GM19035 (cell line): ENCODE results near the gene TRERF1.
"Not testable (repeated sequence)": the region's sequence is repeated elsewhere in the genome, so short reads cannot be mapped to it uniquely, and the experiment has no call there.

Experiments used
- ATAC-seq: cut with Tn5 transposase; IDR thresholded peaks from one replicate; pipeline ENCODE4 v1.9.1; 2021; ENCODE audit not compliant: unreplicated experiment

TRERF1 gene

DNA sequence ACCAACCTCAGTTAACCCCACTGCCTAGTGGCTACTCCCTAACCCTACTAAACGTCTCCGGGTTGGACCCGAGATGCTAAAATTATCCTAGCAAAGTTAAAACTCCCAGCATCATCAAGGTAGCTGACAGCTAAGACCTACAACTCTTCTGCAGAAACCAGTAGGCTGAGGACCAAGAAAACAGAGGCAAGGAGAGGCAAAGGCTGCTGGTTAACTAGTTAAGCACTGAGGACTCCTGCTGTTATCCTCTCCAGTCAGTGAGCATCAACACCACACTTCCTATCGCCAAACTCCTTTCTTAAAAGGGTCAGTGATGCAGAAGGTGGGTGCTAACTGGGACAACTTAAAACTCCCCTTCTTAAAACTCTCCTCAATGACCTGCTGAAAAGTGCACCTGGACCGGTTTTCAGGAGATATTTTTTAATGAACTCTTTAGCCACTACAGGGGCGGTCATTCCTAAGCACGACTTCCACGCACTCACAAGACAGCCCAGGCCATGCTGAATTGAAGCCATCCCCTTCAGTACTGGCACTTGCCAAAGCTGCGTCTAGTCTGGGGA lies 1.7 kb downstream of the TRERF1 start:
- ATAC-seq, result no peak

DNA sequence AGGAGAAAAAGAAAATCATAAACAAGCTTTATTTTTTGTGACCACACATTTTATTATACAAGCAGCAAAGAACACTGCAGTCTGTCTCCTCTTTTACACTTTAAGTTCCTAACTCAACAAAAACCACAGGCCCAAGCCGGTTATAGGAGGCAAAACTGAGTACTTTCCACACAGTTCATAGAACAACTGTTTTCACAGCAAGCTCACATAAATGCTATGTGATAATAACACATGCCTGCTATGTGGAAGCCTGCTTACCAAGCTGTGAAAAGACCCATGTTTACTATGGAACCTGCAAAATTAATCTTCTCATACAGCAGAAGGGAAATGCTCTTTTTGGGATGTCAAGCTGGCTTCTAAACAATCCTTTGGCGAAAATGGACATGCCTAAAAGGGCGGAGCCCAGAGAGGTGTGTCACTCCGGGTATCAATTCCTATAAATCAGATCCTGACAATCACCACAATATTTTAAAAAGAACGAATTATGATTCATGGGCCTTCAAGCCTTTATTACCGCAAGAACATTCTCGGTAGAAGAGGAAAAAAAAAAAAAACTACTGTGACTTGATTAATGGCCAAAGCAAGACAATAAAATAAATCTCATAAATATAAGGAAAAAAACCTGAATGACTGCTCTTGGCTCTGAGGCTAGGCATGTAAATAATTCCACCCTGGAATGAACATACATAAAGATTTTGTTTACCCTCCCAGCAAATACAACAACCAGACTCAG lies 2.6 kb downstream of the TRERF1 start:
- no peak for ATAC-seq

GRCh38 chr6:42448391-42448790 lies 3.3 kb downstream of the TRERF1 start:
- ATAC-seq, result no peak

DNA sequence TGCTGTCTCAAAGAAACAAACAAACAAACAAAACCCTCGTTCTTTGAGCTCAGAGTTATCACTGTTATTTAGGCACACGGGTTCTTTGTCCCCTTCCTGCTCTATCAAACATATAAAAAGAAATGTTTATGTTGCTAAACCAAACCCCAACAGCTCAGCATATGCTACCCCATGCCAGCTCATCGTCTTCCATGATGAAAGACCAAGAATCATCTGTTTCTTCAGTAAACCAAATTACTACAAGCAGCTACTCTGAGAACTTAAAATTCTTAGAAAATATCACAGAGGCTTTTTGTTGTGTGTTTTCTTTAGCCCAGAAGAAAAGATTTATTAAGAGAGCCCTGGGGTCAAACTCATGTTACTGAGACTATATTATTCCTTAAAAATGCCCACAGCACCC lies 4.7 kb downstream of the TRERF1 start:
- no peak for ATAC-seq

DNA sequence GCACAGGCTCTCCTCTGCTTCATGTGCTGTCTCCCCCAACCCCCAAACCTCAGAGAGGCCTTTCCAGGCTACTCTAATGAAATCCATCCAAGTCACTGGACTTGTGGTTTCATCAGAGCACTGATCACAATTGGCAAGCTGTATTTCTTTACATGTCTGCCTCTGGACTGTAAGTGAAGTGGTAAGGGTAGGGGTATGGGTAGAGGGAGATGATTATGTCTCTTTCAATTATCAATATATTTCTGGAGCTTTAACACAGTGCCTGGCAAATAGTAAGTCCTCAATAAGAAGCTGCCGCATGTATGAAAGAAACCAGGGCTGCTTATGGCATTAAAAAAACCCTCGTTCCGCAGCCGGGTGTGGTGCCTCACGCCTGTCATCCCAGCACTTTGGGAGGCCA lies 5.4 kb downstream of the TRERF1 start:
- ATAC-seq, result no peak

DNA sequence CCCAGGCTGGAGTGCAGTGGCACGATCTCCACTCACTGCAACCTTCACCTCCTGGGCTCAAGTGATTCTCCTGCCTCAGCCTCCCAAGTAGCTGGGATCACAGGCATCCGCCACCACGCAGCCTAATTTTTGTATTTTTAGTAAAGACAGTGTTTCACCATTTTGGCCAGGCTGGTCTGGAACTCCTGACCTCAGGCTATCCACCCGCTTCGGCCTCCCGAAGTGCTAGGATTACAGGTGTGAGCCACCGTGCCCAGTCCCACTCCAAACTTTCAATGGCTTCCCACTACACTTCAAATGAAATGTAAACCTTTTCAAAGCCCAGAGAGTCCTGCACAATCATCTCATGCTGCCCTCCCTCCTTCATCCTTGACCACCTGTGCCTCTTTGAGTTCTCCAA lies 5.8 kb downstream of the TRERF1 start:
- not testable (repeated sequence) for ATAC-seq

- ATAC-seq, result no peak
Observed at GRCh38 chr6:42443312-42444060, 8.2 kb downstream of the TRERF1 start.

DNA sequence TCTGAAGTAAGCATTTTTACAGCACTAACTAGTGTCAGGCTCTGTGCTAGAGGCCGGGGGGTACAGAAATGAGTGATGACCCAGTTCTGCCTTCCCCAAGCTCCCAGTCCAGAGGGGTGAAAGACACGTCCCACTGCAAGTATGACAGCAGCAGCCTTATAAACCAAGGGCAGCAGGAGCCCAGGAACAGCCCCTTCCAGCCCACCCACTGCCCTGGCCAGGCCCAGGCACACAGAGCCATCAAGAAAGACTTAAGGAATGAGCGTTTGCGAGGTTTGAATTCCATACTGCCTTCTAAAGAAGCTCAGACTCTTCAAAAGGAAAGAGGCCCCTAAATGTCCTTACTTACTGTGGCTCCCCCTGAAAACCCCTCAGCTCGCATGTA lies 10.0 kb downstream of the TRERF1 start:
- no peak for ATAC-seq

GRCh38 chr6:42440778-42441696 lies 10.7 kb downstream of the TRERF1 start:
- ATAC-seq, result no peak

- no peak for ATAC-seq
Observed at GRCh38 chr6:42440027-42440426, 11.7 kb downstream of the TRERF1 start.

DNA sequence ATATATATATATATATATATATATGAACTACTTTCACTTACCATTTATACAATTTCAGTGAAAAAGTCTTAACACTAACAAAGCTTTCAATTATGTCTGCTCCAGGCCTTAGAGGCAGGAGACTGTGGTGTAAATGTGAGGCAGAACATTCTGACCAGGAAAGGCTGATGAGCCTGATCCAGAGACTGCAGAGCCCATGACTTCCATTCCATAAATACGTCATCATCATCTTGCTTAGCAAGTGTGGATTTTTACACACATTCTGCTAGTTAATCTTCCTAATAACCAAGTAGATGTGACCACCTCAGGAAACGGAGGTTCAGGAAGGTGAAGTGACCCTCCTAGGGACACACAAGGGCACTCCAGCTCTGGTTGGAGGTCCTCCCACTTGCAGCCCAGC lies 14.9 kb downstream of the TRERF1 start:
- ATAC-seq, result no peak

DNA sequence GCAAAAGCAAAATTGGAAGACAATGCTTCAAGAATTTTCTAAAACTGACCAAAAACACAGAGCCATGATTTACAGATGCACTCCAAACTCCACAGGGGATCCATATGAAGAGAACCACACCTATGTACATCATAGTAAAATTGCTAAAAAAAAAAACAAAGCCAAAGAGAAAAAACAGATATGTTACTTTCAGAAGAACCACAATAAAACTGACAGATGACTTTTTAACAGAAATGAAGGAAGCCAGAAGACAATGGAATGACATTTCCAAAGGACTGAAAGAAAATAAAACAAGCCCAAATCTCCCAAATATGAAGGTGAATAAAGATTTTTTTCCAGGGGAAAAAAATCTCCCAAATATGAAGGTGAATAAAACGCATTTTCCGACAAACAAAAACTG lies 17.5 kb downstream of the TRERF1 start:
- no peak for ATAC-seq

GRCh38 chr6:42433409-42433808 lies 18.3 kb downstream of the TRERF1 start:
- ATAC-seq, result no peak

DNA sequence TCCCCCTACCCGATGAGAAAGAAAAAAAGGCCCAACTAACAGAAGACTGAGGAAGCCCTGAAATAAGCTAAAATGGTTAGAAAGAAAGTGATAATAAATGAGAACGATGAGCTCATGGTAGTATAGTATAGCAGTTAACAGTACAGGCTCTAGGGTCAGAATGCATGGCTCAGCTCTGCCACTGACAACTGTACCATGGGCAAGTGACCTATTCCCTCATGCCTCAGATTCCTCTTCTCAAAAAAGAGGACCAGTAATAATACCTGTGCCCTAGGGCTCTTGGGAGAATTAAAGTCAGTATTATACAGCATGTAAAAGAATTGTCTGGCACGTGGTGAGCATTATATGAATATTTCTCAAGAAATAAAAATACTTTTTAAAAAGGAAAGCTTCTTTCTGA lies 19.8 kb downstream of the TRERF1 start:
- no peak for ATAC-seq

GRCh38 chr6:42431356-42431755 lies 20.4 kb downstream of the TRERF1 start:
- no peak for ATAC-seq

- ATAC-seq, result no peak
Observed at GRCh38 chr6:42429836-42430235, 21.9 kb downstream of the TRERF1 start.

DNA sequence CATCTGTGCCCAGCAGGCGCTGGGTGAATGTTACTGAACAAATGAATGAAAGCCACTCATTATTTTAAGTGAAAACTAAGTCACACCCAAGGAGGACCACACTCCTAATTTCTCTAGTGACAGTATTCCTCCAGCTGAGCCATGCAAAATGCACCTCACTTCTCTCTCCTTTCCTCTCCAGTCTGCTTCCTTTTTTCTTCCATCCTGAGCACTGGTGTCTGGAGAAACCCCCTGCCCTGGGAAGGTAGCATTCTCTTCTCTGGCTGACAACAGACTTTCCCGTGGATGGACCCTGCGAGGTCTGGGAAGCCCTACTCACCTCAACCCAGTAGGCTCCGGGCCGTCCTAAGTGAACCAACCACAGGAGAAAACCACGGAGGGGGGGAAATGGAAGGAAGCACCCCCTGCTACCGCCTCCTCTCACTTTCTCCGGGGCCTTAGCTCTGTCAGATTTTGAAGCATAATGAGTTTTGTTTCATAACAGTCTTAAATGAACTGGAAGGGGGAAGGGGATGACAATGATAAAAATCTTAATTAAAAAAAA lies 22.6 kb downstream of the TRERF1 start:
- ATAC-seq, result no peak

GRCh38 chr6:42428326-42429041 lies 23.2 kb downstream of the TRERF1 start:
- no peak for ATAC-seq

DNA sequence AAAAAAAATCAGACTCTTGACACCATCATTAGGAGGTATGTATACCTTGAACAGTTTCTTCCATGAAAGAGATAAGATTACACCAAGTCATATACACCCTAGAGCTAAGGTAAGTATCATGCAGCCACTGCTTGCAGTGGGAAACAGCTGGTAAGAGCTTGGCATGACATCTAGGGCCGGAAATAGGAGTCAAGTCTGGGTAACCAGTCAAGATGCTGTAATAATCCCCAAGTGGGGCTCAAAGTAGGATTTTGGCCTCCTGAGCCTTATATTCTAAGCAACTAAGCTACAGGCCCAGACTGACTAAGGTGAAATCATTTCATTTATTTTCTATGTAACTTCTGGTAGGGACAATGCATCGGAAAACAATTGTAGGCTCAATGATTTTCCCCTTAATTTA lies 23.9 kb downstream of the TRERF1 start:
- ATAC-seq, result no peak

DNA sequence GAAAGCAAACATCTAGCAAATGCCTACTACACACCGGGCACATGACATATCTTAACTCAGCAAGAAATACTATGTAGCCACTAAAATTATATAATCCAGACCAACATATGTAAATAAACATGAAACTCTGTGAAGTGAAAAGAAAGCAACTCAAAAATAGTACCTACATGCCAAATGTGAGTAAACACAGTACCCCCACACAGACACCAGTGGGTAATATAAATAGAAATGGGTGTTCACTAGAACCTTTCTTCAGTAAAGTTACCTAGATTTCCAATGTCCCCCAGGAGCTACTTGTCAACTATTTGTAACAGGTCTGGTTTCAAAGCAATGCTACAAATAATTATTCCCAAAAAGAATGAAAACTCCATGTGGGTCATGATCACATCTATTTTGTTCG lies 25.5 kb downstream of the TRERF1 start:
- no peak for ATAC-seq
